Fibroblast of the aortic adventitia (primary cell): ENCODE measurements around the gene IGFL4. TPM values are rescaled to one million over a fixed set of nuclear protein-coding genes. Genes with fewer than 3 reads are reported as not detected.

Source experiments
- DNase-seq: peaks from one replicate; pipeline ENCODE4 v3.0.0-alpha.2; 2010; ENCODE audit warnings: low read depth
- H3K4me3 ChIP-seq: 2 replicates; pipeline ENCODE4 v1.5.1; 2011; ENCODE audit warnings: low read depth, mild to moderate bottlenecking, control low read depth, low read length, moderate library complexity
- total RNA-seq: library from RNA; depleted of rRNA; stranded (reverse); fragments of >200 nt; gene quantifications from 2 replicates; pipeline ENCODE4 v1.2.3, GENCODE V29; 2012; ENCODE audit warnings: low replicate concordance
- TF ChIP-seq, protein P1 (sequence below): IDR thresholded peaks from 2 replicates; pipeline ENCODE4 v1.5.1; 2011; ENCODE audit warnings: mild to moderate bottlenecking, low read length, control low read depth, inconsistent platforms; ENCODE audit not compliant: insufficient read depth

IGFL4 gene
- total RNA-seq, 1 donor: 0.27 TPM

- no peak within 1 kb of the TSS for H3K4me3 ChIP-seq
- no peak for DNase-seq
- TF ChIP-seq, protein P1, sequence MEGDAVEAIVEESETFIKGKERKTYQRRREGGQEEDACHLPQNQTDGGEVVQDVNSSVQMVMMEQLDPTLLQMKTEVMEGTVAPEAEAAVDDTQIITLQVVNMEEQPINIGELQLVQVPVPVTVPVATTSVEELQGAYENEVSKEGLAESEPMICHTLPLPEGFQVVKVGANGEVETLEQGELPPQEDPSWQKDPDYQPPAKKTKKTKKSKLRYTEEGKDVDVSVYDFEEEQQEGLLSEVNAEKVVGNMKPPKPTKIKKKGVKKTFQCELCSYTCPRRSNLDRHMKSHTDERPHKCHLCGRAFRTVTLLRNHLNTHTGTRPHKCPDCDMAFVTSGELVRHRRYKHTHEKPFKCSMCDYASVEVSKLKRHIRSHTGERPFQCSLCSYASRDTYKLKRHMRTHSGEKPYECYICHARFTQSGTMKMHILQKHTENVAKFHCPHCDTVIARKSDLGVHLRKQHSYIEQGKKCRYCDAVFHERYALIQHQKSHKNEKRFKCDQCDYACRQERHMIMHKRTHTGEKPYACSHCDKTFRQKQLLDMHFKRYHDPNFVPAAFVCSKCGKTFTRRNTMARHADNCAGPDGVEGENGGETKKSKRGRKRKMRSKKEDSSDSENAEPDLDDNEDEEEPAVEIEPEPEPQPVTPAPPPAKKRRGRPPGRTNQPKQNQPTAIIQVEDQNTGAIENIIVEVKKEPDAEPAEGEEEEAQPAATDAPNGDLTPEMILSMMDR: no peak
These were observed 18.1 kb downstream of the IGFL4 start, which contains the start of gene PGLYRP1 for GRCh38 chr19:46022431-46023310. Gene PGLYRP1 (minus strand): TSS chr19:46023053. CDS start chr19:46023021, 32 bp downstream.

DNA sequence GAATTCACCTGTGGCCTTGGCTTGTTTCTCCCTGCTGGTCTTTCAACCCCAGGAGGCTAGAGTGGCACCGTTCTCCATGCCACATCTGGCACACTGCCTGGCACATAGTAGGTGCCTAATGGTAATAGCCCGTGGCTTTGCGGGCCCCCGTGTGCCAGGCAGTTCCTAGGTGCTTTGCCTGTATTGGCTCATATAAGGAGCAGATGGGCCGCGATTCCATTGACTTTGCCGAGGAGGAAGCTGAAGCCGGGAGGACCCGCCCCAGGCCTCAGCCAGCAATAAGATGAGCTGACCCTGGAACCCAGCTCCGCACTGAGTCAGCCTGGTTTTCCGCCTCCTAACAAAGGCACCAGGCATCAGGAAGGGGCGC lies 18.8 kb downstream of the IGFL4 start:
- H3K4me3 ChIP-seq: no peak overlapping the region
- TF ChIP-seq, protein P1: no peak
- DNase-seq: no peak

DNA sequence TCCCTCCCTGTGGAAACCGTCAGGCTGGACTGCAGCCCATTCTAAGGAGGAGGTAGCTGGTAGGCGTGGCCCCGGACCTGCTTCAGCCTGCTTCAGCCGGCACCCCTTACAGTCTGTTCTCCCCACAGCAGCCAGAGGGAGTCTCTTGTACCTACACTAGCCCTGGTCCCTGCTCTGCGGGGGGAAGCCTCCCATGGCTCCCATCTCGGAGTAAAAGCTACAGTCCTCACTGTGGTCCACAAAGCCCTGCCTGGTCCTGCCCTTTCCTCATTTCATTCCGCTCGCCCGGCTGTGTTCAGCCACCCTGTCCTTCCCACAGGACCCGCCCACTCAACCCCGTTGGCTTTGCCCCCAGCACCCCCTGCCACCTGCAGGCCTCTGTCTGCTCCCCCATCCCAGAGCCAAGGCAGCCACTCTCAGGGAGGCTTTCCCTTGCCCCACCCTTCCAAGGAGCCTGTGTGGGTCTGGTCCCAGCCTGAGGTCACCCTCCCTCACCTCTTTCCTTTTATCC lies 19.2 kb downstream of the IGFL4 start:
- DNase-seq: no peak
- no peak overlapping the region for H3K4me3 ChIP-seq
- TF ChIP-seq, protein P1: no peak

- H3K4me3 ChIP-seq: no peak overlapping the region
- TF ChIP-seq, protein P1: no peak
These were observed 20.0 kb downstream of the IGFL4 start for GRCh38 chr19:46020819-46021125.

GRCh38 chr19:46019270-46019669 lies 21.5 kb downstream of the IGFL4 start:
- TF ChIP-seq, protein P1: no peak

More at GRCh38 chr19:46020819-46021125, 20.0 kb downstream of the IGFL4 start:
- no peak for DNase-seq

GRCh38 chr19:46018729-46019251 lies 22.0 kb downstream of the IGFL4 start:
- no peak overlapping the region for H3K4me3 ChIP-seq
- no peak for DNase-seq
- TF ChIP-seq, protein P1: no peak

More at GRCh38 chr19:46019270-46019669, 21.5 kb downstream of the IGFL4 start:
- no peak overlapping the region for H3K4me3 ChIP-seq
- DNase-seq: no peak
